DLD1 (cell line): ENCODE results near the gene TMEM37.

ENCODE experiments used
- in situ Hi-C: cut with HindIII; loops from 2 replicates; pipeline ENCODE4 v1.10.0; 2017; ENCODE audit warnings: low sequenced_read_pairs

TMEM37 gene

DNA sequence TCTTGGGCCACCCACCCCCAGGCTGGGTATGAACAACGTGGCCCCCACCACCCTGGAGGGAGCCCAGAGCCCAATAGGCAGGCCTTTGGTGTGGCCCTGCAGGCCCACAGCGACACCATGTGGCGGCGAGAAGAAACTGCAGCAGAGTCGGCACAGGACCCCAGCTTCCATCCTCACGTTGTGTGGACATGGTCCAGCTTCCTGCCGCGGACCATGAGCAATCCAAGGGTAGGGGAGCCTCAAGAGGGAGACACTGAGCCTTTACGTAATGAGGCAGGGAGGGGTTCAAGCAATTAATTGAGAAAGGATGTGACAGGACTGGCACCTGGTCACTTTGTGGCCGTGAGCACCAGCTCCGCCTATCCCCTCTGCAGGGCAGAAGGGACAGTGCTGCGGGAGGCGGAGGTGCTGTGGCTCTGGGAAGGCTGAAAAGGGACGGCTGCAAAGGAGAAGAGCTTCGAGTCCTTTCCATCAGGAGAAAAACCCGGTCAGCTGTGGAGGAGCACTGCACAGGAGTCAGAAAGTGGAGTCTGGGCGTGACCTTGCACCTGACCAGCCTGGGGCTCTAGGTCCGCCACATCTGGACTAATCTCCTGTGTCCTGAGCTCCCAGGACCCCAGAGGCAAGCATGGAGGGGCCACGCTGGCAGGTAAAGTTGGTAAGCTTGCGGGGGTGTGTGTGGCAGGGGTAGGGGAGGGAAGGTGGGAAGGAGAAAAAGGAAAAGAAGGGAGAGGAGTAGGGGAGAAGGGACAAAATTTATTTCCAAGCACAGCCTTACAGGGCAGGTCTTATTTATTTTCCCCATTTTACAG, 44.9 kb downstream of the TMEM37 start:
- in situ Hi-C loops, result no loop called here

GRCh38 chr2:119477113-119477505, 45.5 kb downstream of the TMEM37 start:
- in situ Hi-C loops, result no loop called here

- in situ Hi-C loops, result no loop called here
These were observed 46.7 kb downstream of the TMEM37 start for GRCh38 chr2:119478188-119478977.

- in situ Hi-C loops, result no loop called here
These were observed 47.3 kb downstream of the TMEM37 start for GRCh38 chr2:119478978-119479295.

- in situ Hi-C loops, result no loop called here
These were observed 48.5 kb downstream of the TMEM37 start for GRCh38 chr2:119480184-119480583.

DNA sequence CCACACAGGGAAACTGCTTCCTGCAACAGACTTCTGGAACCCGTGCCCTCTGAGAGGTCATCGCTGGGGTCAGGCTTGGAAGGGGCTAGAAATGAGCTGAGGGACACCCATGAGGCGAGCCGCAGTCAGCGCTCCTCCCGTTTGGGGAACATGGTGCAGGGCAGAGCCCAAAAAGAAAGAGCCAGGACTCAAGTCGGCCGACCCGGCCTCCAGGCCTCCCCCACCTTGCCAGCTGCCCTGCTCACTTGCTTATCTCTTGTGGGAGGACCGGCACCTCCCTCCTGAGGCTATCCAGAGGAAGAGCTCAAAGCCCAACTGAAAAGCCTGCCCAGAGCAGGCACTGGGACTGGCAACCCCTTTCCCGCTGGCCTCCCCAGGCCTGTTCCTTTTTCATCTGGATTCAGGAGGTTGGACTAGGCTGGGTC, 49.1 kb downstream of the TMEM37 start:
- in situ Hi-C loops, result no loop called here

GRCh38 chr2:119481501-119482455, 50.1 kb downstream of the TMEM37 start:
- in situ Hi-C loops, result no loop called here

DNA sequence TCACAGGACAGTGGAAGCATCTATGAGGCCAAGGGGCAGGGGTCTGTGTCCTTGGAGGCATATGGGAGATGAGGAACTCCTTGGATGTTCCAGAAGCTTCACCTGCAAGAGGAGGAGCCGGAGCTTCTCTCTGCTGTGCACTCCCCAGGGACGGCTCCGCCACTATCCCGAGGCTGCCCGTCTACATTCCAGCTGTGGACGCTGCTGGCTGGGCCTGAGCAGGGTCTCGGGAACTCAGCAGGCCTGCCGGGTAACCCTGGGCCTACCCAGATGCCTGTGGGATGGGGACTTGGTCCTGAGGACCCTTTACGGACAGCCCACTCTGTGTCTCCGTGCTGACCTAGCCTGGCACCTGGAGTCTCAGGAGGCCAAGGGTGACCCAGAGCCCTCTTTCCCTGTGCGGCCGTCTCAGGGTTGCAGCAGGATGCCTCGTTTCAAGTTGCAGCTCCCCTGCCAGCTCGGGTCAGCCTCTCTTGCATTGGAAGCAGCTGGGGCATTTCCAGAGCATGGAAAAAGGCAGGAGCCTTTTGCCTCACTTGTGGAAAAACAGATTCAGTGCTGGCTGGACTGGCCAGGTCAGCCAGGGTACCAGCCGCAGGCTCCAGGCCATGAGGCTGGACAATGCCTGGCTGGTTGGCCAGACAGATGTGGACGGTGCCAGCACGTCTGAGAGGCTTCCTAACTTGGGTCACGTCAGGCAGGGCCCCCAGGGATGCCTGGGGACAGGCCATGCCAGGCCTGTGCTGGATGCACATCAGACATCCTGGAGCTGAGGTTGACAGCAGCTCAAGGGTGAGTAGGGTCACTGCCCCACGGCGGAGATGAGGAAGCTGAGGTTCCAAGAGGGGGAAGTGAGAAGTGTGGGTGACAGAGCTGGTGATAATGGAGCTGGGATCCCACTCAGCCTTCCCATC, 51.1 kb downstream of the TMEM37 start:
- in situ Hi-C loops, result no loop called here

DNA sequence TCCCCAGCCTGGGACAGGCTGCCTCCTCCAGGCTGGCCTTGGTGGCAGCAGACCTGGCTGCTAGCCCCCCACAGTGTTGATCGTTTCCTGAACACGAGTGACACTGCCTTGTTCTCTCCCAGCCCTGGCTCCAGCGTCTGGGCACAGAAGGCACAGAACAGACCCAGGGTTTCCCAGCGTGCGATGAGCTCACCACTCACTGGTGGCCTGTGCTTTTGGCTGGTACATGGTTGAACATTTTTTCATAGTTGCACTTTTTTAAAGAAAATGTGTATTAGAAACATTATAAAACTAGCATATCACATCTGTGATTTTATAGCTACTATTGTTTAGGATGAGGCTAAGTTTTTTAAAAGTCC, 51.7 kb downstream of the TMEM37 start:
- in situ Hi-C loops, result no loop called here

DNA sequence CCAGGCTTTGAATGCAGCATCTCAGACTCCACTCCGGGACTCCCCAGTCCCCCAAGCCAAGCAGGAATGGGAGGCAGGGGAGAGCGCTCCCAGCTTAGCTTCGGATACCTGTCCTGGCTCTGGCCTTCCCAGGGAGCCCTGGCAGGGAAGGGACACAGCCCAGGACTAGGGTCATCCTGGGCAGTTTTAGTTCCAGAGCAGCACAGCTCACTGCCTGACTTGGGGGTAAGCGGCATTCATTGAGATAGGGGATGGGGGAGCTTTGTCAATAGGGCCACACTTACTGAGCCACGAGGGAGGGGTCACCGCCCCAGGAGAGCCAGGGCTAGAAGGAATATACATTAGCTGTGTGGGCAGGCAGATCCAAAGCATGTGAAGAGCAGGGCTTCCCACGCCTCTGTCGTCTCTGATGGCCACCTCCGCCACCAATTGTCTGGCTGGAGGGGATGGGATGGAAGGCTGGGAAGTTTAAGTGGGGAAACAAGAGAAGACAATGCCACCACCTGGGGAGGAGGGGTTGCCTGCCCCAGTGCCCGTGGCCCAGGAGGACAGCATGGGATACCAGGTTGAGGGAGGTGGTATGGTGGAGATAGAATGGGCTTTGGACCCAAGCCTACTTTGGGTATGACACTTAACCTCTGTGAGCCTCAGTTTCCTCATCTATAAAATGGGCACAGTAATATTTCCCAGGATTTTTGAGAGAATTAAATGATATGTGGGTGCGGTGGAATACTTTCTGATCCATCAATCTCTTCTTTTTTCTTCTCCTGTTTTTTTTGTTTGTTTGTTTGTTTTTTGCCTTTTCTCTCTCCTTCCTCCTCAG, 52.5 kb downstream of the TMEM37 start:
- in situ Hi-C loops, result no loop called here

- in situ Hi-C loops, result no loop called here
These were observed 53.2 kb downstream of the TMEM37 start for GRCh38 chr2:119484834-119485233.

- in situ Hi-C loops, result no loop called here
These were observed 53.9 kb downstream of the TMEM37 start for GRCh38 chr2:119485336-119486110.

GRCh38 chr2:119486196-119486827, 54.7 kb downstream of the TMEM37 start:
- in situ Hi-C loops, result no loop called here

- in situ Hi-C loops, result no loop called here
These were observed 55.2 kb downstream of the TMEM37 start for GRCh38 chr2:119486886-119487285.

DNA sequence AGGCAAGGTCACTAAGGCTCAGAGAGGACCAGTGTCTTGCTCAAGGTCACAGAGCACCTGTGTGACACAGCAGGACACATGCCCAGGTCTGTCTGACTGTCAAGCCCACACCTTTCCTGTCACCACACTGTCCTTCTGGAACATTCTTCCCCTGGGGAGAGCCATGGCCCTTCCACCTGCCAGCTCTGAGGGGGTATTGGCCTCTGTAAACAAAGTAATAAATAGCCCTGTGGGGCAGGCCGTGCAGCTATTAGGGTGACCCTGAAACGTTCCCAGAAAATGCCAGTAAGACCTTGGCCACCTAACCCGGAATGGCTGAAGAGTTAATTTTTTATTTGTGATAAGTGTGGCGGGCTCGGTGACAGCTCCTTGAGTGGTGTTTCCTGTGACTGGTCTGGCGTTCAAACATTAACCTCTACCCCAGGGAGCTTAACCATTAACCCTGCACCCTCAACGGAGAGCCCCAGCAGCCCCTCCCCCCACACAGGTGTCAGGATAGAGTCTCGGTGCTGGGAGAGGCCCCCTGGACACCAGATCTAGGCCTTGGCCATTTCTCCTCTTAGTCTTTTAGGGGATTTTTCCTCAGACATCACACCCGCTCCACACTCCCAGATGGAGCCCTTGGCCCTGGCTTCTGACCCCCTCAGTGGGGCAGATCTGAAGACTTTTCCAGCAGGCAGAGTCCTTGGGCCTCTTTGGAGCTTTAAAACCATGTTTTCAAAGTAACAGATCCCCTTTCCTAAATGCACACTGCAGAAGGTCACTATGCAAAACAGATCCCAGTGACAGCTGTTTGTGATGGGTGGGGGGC, 56.0 kb downstream of the TMEM37 start:
- in situ Hi-C loops, result no loop called here
